Astrocyte of the spinal cord (primary cell): ENCODE results near the gene HYAL1.
"Not testable (repeated sequence)": the region's sequence is repeated elsewhere in the genome, so short reads cannot be mapped to it uniquely, and the experiment has no call there.

Source experiments
- DNase-seq: peaks from one replicate; pipeline ENCODE4 v3.0.0; 2011; ENCODE audit warnings: low read depth, low spot score
- H3K4me3 ChIP-seq: 2 replicates; pipeline ENCODE4 v1.5.1; 2011; ENCODE audit warnings: low read depth, mild to moderate bottlenecking, low read length, moderate library complexity
- in situ Hi-C: cut with HindIII; loops from 2 replicates; pipeline ENCODE4 v1.10.0; 2017; ENCODE audit warnings: low sequenced_read_pairs
- TF ChIP-seq, protein P1 (sequence below): IDR thresholded peaks from 2 replicates; pipeline ENCODE4 v1.5.1; 2012; ENCODE audit warnings: low read depth, mild to moderate bottlenecking, low read length, inconsistent platforms

The HYAL1 gene

DNA sequence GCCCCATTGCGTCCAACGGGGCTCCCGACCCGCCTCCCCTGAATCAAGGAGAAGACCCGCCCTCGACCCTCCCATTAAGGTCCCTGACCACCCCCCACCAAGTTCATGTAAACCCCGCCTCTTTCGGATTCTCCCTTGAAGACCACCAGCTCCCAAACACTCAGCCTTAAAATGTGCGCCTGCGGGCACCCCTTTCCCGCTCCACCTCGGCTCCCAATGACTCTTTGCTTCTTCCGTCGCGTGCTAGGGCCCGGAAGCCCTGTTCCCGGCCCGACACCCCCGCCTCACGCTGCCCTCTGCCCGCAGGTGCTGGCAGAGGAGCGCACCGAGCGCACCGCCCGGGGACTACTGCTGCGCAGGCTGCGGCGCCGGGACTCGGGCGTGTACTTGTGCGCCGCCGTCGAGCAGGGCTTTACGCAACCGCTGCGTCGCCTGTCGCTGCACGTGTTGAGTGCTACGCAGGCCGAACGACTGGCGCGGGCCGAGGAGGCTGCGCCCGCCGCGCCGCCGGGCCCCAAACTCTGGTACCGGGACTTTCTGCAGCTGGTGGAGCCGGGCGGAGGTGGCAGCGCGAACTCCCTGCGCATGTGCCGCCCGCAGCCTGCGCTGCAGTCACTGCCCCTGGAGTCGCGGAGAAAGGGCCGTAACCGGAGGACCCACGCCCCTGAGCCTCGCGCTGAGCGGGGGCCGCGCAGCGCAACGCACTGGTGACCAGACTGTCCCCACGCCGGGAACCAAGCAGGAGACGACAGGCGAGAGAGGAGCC, 27.2 kb downstream of the HYAL1 start:
- H3K4me3 ChIP-seq: no peak overlapping the region
- in situ Hi-C loops: no loop called here
- DNase-seq: no peak
- TF ChIP-seq, protein P1, sequence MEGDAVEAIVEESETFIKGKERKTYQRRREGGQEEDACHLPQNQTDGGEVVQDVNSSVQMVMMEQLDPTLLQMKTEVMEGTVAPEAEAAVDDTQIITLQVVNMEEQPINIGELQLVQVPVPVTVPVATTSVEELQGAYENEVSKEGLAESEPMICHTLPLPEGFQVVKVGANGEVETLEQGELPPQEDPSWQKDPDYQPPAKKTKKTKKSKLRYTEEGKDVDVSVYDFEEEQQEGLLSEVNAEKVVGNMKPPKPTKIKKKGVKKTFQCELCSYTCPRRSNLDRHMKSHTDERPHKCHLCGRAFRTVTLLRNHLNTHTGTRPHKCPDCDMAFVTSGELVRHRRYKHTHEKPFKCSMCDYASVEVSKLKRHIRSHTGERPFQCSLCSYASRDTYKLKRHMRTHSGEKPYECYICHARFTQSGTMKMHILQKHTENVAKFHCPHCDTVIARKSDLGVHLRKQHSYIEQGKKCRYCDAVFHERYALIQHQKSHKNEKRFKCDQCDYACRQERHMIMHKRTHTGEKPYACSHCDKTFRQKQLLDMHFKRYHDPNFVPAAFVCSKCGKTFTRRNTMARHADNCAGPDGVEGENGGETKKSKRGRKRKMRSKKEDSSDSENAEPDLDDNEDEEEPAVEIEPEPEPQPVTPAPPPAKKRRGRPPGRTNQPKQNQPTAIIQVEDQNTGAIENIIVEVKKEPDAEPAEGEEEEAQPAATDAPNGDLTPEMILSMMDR: no peak

DNA sequence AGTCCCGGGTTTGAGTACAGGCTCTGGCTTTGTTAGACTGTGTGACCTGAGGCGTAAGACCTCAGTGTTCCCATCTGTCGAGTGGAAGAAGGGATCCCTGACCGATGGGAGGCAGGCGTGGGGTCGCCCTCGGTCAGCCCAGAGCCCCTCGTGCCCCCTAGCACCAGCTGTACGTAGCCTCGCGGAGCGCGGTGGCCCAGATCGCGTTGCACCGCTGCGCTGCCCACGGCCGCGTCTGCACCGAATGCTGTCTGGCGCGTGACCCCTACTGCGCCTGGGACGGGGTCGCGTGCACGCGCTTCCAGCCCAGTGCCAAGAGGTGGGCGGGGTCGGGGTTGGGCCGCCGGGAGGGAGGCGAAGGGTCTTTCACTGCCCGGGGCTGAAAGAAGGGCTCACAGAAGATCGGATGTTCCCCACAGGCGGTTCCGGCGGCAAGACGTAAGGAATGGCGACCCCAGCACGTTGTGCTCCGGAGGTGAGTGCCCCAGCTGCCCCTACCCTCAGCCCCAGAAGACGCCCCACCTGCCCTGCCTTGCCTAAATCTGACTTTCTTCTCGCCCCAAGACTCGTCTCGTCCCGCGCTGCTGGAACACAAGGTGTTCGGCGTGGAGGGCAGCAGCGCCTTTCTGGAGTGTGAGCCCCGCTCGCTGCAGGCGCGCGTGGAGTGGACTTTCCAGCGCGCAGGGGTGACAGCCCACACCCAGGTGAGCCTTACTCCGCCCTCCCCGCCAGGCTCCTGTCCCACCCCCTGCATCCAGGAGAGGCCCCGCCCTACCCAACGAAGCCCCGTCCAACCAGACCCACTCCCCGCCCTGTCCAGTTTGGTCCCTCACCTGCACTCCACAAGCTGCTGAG, 28.0 kb downstream of the HYAL1 start:
- DNase-seq: no peak
- H3K4me3 ChIP-seq: no peak overlapping the region

GRCh38 chr3:50274371-50275104, 28.8 kb downstream of the HYAL1 start:
- peak; percentile 49 for DNase-seq
- no peak overlapping the region for H3K4me3 ChIP-seq
- in situ Hi-C loops: no loop called here
- TF ChIP-seq, protein P1: peak; percentile 69

More for the DNA sequence above, 28.0 kb downstream of the HYAL1 start:
- TF ChIP-seq, protein P1: no peak
- in situ Hi-C loops: no loop called here

GRCh38 chr3:50273689-50274065, 29.7 kb downstream of the HYAL1 start:
- H3K4me3 ChIP-seq: no peak overlapping the region
- in situ Hi-C loops: no loop called here
- no peak for DNase-seq
- TF ChIP-seq, protein P1: no peak

GRCh38 chr3:50272911-50273688, 30.3 kb downstream of the HYAL1 start:
- DNase-seq: peak; percentile 67
- in situ Hi-C loops: no loop called here
- TF ChIP-seq, protein P1: peak; percentile 96
- H3K4me3 ChIP-seq: peak overlapping the region; percentile 22

DNA sequence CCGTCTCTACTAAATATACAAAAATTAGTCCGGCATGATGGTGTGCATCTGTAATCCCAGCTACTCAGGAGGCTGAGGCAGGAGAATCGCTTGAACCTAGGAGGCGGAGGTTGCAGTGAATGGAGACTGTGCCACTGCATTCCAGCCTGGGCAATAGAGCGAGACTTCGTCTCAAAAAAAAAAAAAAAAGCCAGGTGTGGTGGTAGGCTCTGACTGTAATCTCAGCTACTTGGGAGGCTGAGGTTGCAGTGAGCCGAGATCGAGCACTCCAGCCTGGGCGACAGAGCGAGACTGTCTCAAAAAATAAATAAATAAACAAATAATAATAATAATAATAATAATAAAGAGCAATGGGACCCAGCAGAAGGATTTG, 30.9 kb downstream of the HYAL1 start:
- H3K4me3 ChIP-seq, DNase-seq, in situ Hi-C loops: not testable (repeated sequence)
